ENCODE data around the gene CHAT.

CHAT gene

GRCh38 chr10:49632406-49633317 lies 18.8 kb downstream of the CHAT start:
- no peak for DNase-seq

DNA sequence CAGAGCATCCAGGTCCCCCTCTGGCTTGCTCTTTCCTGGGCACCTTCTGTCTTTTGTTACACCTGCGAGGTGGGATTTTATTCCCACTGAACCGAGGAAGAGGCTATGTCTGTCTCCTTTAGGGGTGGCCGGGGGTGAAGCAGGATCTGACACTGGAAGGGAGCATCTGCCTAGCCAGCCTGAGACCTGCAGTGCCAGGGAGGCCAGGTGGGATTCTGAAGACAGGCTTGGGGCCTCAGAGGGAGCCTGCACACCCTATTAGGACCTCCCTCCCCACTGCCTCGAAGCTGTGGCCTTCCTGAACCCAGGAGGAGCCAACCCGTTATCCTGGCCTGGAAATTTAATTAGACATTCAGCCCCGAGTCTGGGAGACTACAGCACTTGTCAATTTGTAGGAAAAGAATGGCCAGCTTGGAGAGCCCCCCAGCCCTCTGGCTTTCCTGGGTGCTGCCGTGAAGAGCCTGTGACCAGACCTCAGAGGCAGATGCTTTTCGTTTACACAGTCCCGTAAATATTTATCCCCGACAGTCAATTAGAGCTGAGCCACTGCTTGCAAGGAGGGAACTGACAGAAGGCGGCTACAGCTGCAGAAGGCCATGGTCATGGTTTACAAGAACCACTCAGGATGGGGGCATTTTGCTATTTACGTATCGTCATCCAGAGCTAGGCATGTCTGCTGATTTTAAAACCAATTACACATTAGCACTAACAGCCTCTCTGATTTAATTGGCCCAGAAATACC lies 19.7 kb downstream of the CHAT start:
- no peak for DNase-seq

GRCh38 chr10:49634069-49634660 lies 20.3 kb downstream of the CHAT start:
- DNase-seq = no peak

GRCh38 chr10:49642311-49642710 lies 28.5 kb downstream of the CHAT start:
- DNase-seq = no peak

DNA sequence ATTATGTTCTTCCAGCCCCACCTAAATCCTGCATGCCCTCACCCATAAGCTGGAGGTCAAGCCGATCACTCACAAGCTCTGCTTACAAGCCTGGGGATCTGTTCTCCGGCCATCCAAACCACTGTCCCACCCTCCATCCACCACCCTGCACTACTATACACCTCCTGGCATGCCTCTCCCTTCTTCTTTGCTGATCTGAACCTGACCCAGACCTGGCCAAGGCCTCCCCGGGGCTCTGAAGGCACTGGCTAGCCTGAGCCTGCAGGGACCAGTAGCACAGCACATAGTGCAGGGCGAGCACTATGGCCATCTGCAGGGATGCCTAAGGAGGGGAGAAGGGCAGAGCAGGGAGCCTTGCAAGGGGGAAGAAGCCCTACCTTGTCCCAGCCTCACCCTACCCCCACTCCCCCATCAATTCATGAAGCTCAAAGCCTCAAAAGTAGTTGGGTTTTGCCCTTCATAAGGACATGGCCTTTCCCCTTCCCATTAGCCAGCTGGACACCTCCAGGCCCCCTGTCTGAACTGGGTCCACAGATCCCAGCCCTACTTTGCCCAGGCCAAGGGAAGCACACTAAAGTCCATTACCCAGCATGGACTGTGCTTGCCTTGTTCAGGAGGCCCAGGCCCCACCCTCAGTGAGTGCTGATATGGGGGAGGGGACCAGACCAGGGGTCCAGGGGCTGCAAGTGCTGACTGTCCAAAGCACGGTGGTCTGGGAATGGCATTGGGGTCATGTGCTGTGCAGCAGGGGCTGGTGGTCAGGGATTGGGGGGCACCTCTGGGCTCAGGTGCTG lies 29.6 kb downstream of the CHAT start:
- no peak for DNase-seq

- DNase-seq = no peak
Measured at GRCh38 chr10:49644035-49644646, 30.3 kb downstream of the CHAT start.

DNA sequence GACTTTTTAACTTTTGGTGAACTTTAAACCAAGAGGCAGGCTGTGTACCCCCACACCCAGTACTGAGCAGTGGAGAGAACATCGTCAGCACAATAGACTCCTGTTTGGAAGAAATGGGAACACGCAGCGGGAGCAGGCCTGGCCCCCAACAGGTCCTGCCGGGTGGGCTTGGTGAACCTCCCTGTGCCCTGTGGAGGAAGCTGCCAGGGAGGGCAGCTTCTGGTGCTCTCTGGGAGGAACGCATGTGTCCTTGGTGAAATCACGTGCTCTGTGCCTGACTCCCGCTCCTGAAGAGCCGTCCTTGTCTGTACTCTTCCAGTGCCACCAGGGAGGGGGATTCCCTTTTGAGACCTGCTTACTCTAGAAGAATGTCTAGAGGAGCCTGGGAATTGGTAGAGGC lies 31.6 kb downstream of the CHAT start:
- DNase-seq = no peak

DNA sequence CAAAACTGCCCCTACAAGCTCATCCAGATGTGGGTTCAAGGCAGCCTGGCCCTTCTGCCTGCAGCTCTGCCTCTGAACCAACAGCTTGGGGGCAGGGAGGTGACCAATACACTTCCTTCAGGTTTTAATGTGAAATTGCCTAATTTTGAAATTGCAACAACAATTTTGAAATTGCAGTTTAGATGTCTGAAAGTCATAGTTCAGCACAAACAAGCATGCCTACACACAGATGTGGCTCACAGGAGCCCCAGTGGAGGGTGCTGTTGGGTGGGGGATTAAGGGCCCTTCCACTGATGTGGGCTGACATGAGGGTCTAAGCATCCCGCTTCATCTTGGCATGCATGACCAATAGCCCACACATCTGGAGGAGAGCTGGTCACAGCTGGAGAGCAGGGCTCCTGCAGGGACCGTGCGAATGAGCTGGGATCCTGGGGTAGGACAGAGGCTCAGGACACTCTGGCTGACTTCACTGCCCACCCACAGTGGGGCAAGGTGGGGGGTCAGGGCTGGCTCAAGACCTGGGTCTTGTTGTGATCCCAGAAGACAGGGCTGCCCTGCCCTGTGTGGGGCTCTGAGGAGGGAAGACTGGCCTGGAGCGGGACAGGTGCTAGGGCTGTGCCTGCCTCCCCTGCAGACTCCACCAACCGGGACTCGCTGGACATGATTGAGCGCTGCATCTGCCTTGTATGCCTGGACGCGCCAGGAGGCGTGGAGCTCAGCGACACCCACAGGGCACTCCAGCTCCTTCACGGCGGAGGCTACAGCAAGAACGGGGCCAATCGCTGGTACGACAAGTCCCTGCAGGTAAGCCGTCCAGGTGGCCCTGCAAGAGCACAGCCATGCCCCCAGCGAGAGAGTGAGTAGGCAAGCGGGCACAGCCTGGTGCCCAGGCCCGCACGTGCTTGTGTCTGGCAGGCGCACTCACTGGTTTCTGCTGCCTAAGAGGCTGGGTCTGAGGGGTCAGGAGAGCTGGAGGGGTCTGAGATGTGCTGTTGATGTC lies 32.3 kb downstream of the CHAT start:
- no peak for DNase-seq

- DNase-seq = no peak
Measured at GRCh38 chr10:49647554-49647953, 33.7 kb downstream of the CHAT start.

DNA sequence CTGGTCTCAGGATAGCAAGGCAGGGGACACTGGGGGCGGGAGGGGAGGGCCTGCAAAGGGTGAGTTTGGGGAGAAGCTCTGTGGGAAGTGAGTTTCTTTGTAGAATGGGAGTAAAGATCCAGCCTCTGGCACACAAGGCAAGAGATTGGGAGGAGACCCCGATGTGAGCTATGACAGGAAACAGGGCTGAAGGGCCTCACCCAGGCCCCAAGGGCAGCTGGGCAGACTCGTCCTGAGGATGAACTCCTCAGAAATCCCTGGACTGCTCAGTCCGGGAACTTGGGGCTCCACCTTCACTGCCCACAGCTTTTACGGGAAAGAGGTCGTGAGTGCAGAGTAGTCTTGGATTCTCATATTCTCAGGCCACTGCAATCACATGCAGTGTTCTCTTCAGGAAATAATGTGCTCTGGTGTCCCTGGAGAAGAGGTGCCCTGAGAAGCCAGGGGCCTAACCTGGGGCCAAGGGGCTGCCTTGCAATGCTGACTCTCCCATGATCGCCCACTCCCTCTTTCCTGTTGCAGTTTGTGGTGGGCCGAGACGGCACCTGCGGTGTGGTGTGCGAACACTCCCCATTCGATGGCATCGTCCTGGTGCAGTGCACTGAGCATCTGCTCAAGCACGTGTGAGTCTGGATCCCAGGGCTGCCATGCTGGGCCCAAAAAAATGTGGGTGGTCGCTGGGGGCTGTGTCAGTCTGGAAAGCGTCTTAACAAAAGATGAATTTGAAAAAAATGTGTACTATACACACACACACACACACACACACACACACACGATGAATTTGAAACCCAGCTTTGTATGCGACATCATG lies 34.4 kb downstream of the CHAT start:
- no peak for DNase-seq

- DNase-seq = no peak
Measured at GRCh38 chr10:49649294-49649693, 35.5 kb downstream of the CHAT start.

DNA sequence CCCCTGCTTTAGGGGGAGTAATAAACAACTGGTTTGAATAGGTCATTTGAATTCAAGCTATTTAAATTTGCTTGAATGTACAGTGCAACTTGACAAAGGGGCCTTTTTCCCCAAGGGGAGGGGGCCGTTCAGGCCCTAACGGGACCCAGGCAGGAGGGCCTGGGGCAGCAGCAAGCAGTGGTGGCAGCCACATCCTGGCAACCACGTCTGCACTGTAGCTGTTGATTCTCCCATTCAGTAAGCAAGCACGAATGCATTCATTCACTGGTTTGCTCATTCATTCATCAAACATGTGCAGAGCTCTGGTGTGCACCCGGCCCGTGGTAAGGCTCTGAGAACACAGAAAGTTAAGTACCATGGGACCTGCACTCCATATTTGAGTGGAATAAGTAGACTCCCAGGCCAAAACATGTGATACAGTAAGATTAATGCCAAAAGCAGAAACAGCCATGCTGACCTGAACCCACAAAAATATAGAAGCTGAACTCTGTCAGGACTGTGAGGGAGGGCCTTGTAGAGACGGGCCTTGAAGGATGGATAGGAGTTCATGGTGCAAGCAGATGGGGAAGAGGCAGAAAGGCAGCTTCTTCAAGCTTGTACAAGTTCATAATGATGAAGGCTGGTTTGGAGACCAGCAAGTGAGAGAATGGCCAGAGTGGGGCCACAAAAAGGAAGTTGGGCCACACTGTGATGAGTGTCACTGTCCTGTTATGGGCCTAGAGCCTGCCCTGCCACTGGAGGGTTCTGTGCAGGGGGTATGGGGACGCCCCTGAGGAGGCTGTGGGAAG lies 36.3 kb downstream of the CHAT start:
- no peak for DNase-seq

DNA sequence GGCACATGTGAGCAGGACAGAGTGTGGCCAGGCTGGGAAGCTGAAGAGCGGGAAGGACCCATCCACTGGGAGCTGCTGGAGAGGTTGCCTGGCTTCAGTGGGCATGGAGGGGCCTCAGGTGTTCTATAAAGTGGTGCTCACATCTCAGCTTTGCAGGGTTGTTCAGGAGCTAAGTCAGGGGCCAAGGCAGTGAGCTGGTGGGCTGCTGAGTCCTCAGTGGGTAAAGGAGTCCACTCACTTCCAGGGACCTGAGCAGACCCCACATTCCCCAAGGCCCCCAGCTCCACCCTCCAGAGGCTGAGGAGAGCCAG lies 36.8 kb downstream of the CHAT start:
- DNase-seq = no peak

GRCh38 chr10:49651039-49651835 lies 37.4 kb downstream of the CHAT start:
- DNase-seq = no peak

GRCh38 chr10:49651917-49652316 lies 38.1 kb downstream of the CHAT start:
- no peak for DNase-seq

- no peak for DNase-seq
Measured at GRCh38 chr10:49652421-49653272, 38.8 kb downstream of the CHAT start.

GRCh38 chr10:49653273-49653929 lies 39.6 kb downstream of the CHAT start:
- DNase-seq = no peak
